Activated CD4-positive, alpha-beta T cell treated with anti-CD3 and anti-CD28 coated beads, Interleukin-2, Interleukin-4, amounts not matched to agents 100 ng/mL and 50 ng/mL, durations not matched to agents 16 hours and 8 hours (primary cell): ENCODE measurements around the gene RBFOX2.
"Not testable (repeated sequence)": the region's sequence is repeated elsewhere in the genome, so short reads cannot be mapped to it uniquely, and the experiment has no call there.

Experiments
- DNase-seq: peaks from one replicate; pipeline ENCODE4 v3.0.0-alpha.2; 2020; ENCODE audit warnings: low spot score

The RBFOX2 gene

DNA sequence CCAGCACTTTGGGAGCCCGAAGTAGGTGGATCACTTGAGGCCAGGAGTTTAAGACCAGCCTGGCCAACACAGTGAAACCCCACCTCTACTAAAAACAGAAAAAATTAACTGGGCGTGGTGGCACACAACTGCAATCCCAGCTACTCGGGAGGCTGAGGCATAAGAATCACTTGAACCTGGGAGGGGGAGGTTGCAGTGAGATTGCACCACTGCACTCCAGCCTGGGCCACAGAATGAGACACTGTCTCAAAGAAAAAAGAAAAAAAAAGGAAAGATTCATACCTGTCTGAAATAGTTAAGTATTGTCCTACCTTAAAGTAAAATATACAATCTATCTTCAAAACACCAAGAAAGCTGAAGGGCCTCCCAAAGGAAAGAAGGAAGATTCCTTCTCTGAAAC lies 20.1 kb downstream of the RBFOX2 start:
- DNase-seq = no peak

DNA sequence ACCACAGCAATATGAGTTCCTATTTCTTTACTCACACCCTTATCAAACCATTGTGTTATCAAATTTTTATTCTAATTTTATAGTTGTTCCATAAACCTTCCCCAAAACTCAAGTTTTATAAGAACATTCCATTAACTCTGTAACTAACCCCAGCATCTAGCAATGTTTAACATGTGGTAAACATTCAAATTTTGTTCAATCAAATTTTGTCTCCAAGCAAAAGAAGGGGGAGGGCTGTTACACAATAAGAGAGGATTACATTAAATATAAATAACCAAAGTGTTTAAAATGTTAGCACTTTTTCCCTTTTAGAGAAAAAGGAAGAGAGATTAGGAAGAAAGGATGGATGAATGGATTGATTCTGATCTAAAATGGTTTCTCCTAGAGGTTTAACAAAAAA lies 20.5 kb downstream of the RBFOX2 start:
- DNase-seq = no peak

DNA sequence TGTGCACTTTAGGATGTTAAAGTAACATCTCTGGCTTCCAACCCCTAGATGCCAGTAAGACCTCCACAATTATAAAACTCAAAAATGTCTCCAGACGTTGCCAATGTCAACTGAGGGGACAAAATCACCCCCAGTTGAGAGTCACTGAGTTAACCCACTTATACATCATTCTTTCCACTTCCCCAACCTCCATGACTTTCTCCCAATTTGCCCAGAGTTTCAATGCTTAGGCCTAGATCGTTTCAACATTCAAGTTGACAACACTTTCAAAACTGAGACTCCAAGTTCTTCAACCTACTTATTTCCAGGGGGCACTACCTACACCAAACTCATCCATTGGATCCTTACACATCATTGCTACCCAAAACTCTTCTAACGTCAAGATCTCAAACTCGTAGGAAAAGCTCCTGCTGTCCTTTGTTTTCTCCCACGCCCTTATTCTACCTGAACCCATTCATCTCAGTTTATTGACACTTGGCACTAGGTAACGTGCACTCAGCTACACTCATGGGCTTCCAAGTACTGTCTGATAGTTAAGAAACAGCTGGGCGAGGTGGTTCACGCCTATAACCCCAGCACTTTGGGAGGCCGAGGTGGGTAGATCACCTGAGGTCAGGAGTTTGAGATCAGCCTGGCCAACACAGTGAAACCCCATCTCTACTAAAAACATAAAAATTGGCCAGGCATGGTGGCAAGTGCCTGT lies 24.5 kb downstream of the RBFOX2 start:
- DNase-seq = no peak

DNA sequence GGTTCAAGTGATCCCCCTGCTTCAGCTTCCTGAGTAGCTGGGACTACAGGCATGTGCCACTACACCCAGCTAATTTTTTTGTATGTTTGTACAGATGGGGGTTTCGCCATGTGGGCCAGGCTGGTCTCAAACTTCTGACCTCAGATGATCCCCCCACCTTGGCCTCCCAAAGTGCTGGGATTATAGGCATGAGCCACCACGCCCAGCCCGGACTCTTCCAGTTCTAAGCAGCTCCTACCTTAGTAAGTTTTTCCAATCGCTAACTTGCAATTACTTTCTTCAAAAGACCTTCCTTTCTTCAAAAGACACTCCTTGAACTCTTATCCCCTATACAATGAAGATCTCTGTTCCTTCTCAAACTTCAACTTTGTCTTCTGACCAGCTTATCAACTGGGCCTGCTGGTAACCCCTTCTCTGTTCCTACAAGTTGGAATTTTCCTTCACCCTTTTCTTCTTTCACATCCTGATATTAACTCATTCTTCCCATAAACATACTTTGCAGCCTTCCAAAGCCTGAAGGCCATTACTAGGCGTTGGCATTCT lies 25.8 kb downstream of the RBFOX2 start:
- DNase-seq = no peak

DNA sequence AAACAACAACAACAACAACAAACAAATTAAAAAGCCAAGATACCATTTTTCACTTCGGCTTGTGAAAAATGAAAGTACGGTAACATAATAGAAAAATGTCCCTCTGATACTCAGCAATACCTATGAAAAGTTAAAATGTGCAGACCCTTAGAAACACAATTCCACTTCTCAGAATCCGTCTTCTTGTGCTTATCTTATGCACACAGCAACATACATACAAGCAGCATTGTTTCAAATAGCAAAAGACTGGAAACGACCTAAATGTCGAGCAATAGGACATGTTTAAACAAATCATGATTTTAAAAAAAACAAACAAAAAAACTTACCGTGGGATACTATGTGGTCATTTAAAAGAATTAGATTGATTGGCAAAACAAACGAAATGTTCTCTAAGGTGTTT lies 26.5 kb downstream of the RBFOX2 start:
- no peak for DNase-seq

DNA sequence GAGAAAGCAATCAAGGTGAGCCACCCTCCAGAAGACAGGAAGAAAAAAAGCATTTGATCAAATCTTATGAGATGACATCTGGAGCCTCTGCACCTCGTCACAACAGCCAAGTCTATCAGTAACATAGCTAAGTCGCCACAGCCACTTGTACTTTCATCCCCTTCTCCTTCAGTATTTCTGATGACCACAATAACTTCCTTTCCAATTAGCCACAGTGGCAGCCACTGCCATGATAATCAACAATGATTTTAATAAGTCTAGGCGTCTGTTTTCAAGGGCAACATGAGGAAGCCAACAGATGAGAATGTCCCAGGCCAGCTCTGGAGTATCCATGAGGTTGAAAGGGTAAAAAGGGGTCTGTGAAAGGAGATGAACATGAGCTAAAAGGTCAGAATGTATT lies 29.9 kb downstream of the RBFOX2 start:
- DNase-seq = no peak

DNA sequence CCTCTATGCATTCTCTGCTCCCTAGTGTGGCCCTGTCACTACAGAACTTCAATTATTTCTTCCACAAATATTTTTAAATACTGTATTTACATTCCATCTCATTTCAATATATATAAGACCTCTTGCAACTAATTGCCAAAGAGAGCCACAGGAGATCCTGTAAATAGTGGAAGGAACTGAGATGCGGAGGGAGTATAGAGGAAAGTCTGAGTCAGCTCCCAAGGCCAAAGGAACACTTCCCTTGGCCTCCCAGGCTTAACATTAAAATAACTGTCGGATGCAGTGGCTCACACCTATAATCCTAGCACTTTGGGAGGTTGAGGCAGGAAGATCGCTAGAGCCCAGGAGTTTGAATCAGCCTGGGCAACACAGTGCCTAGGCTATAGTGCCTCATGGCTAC lies 31.2 kb downstream of the RBFOX2 start:
- no peak for DNase-seq

DNA sequence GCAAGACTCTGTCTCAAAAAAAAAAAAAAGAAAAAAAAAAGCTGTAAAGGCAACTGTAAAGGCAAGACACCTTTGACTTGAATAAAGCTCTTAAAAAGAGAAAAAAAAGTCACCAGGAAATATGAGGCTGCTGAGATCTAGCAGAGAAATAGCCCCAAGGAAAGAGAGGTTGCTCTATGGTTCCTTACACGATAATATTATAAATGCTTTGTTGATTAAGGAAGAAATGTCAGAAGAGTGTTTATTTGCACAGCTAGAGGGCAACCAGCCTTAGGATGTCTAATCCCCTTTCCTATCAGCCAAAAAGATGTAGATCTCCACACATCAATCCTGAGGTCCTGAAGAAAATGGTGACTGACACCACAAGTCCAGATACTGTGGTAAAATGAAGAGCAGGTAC lies 32.0 kb downstream of the RBFOX2 start:
- no peak for DNase-seq

DNA sequence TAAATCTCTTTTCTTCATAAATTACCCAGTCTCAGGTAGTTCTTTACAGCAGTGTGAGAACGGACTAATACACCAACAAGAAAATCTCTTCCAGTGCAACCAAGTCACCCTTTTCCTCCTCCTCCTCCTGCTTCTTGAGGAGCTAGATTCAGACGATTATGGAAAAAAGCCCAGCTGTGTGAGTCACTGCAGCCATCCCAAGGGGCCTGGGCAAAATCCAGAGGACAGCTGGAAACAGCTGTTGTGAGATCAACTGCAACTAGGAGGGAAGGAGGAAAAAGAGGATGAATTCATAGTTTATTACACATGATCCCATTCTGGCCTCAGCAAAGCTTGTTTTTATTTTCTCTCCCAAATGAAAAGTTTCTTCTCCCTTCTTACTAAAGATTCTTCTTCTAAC lies 32.9 kb downstream of the RBFOX2 start:
- DNase-seq = no peak

DNA sequence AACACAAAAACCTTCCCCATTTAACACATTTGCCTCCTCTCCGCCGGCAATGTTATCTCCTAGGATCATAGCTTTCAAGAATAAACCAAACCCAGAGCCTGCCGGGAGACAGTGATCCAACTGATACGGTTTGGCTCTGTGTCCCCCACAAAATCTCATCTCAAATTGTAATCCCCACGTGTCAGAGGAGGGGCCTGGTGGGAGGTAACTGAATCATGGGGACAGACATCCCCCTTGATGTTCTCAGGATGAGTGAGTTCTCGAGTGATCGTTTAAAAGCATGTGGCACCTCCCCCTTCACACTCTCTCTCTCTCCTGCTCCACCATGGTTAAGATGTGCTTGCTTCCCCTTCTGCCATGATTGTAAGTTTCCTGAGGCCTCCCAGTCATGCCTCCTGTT lies 33.3 kb downstream of the RBFOX2 start:
- DNase-seq = no peak

DNA sequence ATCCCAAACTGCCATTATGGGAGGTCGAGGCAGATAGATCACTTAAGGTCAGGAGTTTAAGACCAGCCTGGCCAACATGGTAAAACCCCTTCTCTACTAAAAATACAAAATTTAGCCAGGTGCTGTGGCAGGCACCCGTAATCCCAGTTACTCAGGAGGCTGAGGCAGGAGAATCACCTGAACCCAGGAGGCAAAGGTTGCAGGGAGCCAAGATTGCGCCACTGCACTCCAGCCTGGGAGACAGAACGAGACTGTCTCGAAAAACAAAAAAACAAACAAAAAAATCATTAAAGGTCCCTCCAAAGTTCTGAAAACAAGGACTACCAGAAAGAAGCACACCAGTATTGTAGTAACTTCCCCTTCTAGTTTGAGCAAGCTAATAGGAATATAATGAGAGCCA lies 34.9 kb downstream of the RBFOX2 start:
- DNase-seq = not testable (repeated sequence)

DNA sequence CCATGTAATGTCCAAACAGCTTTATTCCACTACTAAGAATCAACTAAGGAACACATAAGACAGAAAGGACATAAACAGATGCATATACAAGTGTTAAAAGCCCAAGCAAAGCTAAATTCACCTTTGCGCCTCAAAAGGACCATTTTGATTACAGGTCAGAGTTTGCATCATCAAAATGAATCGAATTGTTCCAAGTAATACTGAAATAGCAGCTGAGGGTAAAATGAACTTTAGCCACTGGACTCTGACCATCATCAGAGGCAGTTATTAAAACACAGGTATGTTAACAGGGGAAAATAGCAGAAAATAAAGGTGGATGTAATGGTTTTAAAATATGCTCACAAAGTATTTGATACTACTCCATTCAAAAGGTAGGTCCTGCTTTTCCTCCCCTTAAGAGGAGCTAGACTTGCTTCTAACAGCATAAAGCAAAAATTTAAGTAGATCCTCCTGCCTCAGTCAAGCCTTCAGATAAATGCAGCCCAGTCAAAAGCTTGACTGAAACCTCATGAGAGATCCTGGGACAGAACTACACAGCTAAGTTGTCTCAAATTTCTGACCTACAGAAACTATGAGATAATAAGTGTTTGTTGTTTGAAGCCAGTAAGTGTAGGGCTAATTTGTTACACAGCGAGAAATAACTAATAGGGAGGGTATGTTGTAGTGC lies 35.4 kb downstream of the RBFOX2 start:
- no peak for DNase-seq

DNA sequence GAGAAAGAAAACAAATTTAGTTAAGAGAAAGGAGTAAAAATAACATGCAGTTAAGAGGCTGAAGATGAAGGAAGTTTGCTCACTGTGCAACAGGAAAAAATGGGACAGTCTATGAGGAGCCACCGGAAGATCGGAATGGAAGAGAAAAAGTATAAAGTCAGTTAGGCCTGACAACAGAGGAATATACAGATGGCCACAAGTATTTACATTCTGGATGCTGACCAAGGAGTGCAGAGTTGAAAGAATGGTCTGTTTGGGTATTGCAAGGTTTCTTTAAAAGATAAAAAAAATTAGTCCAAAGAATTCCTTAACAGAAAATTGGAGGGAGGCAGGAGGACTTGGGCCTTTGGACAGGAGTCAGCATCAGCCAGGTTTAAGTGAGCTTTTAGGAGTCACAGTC lies 37.5 kb downstream of the RBFOX2 start:
- DNase-seq = no peak

DNA sequence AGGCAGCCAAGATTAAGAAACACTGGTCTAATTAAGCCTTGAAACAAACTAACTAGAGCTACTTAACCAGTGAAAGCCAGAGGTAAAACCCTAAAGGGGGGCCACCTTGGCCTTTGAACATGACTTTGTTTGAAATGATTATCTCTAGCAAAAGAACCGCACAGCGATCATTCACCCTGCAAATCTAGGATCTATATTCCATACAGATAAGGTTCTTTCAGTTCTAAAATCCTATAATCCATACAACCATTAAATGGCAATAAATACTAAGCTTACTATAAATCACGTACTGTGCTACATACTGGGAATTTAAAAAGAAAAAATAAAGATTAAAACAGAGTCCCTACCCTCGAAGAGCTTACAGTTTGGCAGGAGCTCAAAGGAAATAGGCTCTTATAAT lies 40.6 kb downstream of the RBFOX2 start:
- no peak for DNase-seq

DNA sequence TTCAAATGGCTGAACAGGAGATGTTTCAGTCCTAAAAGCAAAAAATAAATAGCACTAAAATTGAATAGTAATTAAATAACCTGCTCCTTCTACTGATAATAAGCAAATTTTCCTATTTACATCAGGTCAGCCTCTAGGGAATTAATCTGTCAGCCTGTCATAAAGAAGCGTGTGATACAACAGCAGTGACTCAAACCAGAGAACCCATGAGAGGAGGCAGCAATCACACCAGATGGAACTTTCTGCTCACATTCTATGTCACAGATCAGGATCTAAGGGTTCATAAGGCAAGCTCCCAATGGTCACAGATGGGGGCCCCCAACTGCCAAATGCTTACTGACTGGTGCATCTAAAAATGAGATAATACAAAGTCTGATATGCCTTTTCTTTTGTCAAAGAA lies 41.1 kb downstream of the RBFOX2 start:
- DNase-seq = no peak

DNA sequence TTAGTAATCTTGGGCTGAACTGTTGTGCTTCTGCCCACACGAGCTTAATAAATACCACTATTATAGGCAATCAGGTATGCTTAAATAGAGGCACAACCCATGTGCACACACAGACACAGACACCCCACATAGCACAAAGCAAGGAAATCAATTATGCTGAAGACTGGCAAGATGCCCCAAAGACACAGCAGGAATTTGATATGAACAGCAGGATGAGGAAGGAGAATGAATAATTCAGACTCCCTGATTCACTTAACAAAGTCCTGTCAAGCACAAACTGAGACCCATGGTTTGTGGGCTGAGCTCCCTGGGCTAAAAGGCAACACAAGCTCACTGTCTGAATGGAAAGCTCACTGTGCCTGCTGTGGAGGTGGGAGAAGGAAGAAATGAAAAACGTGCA lies 42.5 kb downstream of the RBFOX2 start:
- no peak for DNase-seq

DNA sequence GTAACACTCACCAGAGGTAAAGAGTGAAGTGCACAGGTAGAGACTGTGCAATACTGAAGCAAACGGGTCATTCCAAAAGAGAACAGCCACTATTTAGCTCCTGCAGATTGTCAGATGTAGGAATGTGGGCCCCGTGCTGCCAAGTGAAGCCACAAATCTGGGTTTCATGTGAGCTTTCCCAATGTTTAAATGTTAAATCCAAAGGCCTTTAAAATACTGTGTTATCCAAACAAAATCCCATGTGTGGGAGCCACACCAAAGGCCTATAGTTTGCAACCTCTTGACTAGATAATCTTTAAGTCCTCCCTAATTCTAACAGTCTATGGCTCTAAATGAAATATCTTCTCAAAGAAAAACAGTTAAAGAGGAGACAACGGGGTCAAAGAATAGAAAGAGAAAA lies 43.3 kb downstream of the RBFOX2 start:
- DNase-seq = no peak

DNA sequence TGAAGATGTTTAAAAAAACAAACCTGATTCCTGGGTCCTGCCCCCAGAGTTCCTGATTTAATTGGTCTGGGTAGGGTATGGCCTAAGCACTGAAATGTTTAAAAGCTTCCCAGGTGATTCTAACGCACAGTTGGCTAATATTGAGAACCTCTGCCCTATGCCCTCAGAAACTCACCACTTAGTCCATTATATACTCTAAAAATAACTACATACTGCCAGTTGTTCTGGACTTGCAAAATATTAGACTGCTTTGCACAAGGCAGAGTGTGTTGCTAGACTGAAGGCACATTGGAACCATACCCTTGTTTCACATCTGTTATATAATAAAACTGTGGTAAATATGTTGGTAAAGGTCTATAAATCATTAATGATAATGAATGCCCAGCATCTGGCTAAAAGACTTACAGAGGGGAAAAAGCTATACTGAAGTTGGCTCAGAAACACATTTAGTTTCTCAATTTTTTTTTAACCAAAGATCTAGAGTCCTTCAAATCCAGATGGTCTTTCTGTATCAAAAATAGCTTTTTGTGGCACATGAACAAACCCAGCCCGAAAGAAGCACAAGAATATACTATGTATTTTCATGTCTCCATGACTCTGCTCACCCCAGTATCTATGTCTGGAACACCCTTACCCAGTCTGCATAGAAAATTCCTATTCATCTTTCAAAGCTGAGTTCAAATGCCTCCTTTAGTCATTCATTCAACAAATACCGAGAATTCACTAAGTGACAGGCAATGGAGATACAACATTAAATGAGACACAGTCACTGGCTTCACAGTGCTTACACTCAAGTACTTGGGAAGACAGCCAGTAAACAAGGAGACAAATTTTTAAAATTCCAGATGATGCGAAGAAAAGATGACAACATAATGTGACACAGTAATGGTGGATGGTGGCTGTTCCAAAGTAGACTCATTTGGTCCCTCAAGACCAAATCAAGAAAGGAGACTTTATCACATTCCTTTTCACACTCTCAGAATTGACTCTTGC lies 44.1 kb downstream of the RBFOX2 start:
- no peak for DNase-seq

DNA sequence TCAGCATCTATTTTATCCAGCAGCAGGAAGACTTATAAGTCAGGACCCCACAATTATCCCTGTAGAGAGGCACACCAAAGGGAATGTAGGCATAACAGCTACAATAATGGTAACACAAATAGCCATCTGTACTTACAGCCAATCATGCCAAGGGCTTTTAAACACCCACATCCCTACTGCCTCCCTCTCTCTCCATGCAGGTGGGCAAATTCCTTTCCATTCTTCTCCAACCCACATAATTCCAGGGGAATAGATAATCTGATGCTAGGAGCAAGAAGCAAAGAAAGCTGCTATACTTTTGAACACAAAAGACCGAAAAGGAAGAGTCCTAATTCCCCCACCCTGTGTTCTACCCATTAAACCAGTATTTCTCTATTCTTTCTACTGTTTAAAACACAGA lies 46.7 kb downstream of the RBFOX2 start:
- DNase-seq = no peak

DNA sequence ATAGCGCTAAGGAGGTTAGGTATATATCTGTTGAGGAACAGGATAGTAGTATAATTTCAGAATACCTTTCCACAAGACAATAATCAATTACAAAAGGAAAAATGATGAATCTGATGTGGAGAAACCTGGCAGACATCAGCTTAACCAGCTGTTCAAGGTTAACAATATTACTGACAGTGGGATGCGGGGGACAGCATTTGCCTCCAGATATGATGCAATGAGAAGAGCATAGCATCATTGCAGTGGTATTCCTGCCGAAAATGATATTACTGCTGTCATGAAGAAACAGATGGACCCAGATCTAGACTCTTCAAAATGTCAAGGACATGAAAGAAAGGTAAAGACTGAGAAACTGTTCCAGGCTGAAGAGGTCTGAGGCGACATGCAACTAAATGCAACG lies 49.7 kb downstream of the RBFOX2 start:
- no peak for DNase-seq

DNA sequence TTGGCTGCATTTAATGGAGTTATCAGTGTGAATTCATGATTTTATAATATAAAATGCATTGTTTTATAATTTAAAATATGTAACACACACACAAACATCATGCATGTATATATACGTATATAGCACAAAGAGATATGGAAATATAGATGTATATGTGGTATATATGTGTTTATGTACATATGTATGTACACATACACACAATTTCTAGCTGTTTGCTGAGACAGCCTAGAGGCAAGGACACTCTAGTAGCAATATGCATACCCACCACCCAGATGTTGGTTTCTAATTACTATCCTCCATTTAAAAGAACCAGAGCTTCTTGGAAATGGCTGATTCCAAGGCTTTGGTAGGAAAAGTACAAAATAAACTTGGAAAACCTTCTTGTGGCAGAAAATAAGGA lies 50.4 kb downstream of the RBFOX2 start:
- no peak for DNase-seq

DNA sequence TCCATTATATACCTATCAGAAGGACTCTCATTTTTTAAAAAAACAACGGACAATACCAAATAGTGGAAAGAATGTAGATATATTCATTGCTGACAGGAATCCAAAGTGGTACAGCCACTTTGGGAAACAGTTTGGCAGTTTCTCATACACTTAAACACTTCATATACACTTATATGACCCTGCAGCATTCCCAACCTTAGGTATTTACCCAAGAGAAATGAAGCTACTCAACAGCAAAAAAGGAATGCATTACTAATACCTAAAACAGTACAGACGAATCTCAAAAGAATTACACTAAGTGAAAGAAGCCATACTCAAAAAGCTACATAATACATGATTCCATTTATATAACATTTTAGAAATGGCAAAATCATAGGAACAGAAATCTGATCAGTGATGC lies 51.5 kb downstream of the RBFOX2 start:
- no peak for DNase-seq

DNA sequence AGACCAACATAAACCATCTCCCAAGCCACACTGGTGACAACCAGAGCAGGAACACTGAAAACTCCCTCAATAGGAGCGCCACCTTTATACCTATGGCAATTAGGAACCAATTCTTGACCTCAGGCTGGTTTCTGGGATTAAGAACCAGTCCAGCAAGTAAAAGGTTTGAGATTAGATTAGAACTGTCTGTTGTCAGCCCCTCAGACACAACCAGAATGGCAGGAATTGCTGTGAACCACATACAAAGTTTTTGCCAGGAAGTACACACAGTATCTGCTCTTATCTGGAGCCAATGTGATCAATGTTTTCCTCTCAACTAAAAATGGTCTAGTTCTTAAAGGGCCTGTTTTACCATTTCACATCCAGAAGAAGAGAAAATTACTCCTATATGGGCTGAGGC lies 55.2 kb downstream of the RBFOX2 start:
- DNase-seq = no peak
